ENCODE data around the gene FBXO46.
A peak's percentile ranks its signal among the peaks of the same experiment; 100 is the strongest.

FBXO46 gene

GRCh38 chr19:45717983-45718650 is 12.6 kb downstream of the FBXO46 start:
- Histone ChIP-seq H3K36me3 (ENCODE audit: control insufficient read depth, insufficient read depth, low read length) (peaks cover 16% of the 10 kb centered on the region), H3K4me1 (ENCODE audit: control insufficient read depth, insufficient read depth, low read length) (peaks cover 15% of the 10 kb centered on the region), H3K9me3 (ENCODE audit: control insufficient read depth, insufficient read depth, low read length) (no peaks in the 10 kb centered on the region), H3K4me3 (ENCODE audit: low read depth, low read length) (peak overlapping the region; percentile 60), H3K27me3 (ENCODE audit: control insufficient read depth, insufficient read depth, low read length) (no peaks in the 10 kb centered on the region), H3K27ac (ENCODE audit: low read depth, low read length) (peak overlapping the region; percentile 98), H3K9ac (ENCODE audit: low read depth, low read length) (peak overlapping the region; percentile 18)

- H3K4me1 ChIP-seq (ENCODE audit: control insufficient read depth, insufficient read depth, low read length), result peaks cover 15% of the 10 kb centered on the region
- peaks cover 20% of the 10 kb centered on the region for H3K36me3 ChIP-seq (ENCODE audit: control insufficient read depth, insufficient read depth, low read length)
- H3K9me3 ChIP-seq (ENCODE audit: control insufficient read depth, insufficient read depth, low read length), result no peaks in the 10 kb centered on the region
Measured at GRCh38 chr19:45717131-45717982, 13.3 kb downstream of the FBXO46 start.

GRCh38 chr19:45716359-45717130 is 14.2 kb downstream of the FBXO46 start:
- Histone ChIP-seq H3K9me3 (ENCODE audit: control insufficient read depth, insufficient read depth, low read length) (no peaks in the 10 kb centered on the region), H3K27ac (ENCODE audit: low read depth, low read length) (peak overlapping the region; percentile 76), H3K4me1 (ENCODE audit: control insufficient read depth, insufficient read depth, low read length) (peaks cover 15% of the 10 kb centered on the region), H3K4me3 (ENCODE audit: low read depth, low read length) (peak overlapping the region; percentile 87), H3K9ac (ENCODE audit: low read depth, low read length) (peak overlapping the region; percentile 91), H3K36me3 (ENCODE audit: control insufficient read depth, insufficient read depth, low read length) (peaks cover 28% of the 10 kb centered on the region), H3K27me3 (ENCODE audit: control insufficient read depth, insufficient read depth, low read length) (no peaks in the 10 kb centered on the region)

More at GRCh38 chr19:45717131-45717982, 13.3 kb downstream of the FBXO46 start:
- Histone ChIP-seq H3K4me3 (ENCODE audit: low read depth, low read length) (peak overlapping the region; percentile 87), H3K27me3 (ENCODE audit: control insufficient read depth, insufficient read depth, low read length) (no peaks in the 10 kb centered on the region), H3K9ac (ENCODE audit: low read depth, low read length) (peak overlapping the region; percentile 91), H3K27ac (ENCODE audit: low read depth, low read length) (peak overlapping the region; percentile 98)

GRCh38 chr19:45715139-45715538 is 15.6 kb downstream of the FBXO46 start:
- H3K9me3 ChIP-seq (ENCODE audit: control insufficient read depth, insufficient read depth, low read length), result no peaks in the 10 kb centered on the region
- no peaks in the 10 kb centered on the region for H3K27me3 ChIP-seq (ENCODE audit: control insufficient read depth, insufficient read depth, low read length)
- H3K36me3 ChIP-seq (ENCODE audit: control insufficient read depth, insufficient read depth, low read length), result peaks cover 27% of the 10 kb centered on the region
- no peak overlapping the region for H3K4me3 ChIP-seq (ENCODE audit: low read depth, low read length)
- peak overlapping the region; percentile 24 for H3K27ac ChIP-seq (ENCODE audit: low read depth, low read length)
- peaks cover 15% of the 10 kb centered on the region for H3K4me1 ChIP-seq (ENCODE audit: control insufficient read depth, insufficient read depth, low read length)
- no peak overlapping the region for H3K9ac ChIP-seq (ENCODE audit: low read depth, low read length)

GRCh38 chr19:45713141-45713540 is 17.6 kb downstream of the FBXO46 start:
- peaks cover 10% of the 10 kb centered on the region for H3K4me1 ChIP-seq (ENCODE audit: control insufficient read depth, insufficient read depth, low read length)
- no peaks in the 10 kb centered on the region for H3K9me3 ChIP-seq (ENCODE audit: control insufficient read depth, insufficient read depth, low read length)
- no peak overlapping the region for H3K4me3 ChIP-seq (ENCODE audit: low read depth, low read length)
- H3K27me3 ChIP-seq (ENCODE audit: control insufficient read depth, insufficient read depth, low read length), result no peaks in the 10 kb centered on the region
- H3K36me3 ChIP-seq (ENCODE audit: control insufficient read depth, insufficient read depth, low read length), result peaks cover 20% of the 10 kb centered on the region
- no peak overlapping the region for H3K27ac ChIP-seq (ENCODE audit: low read depth, low read length)
- H3K9ac ChIP-seq (ENCODE audit: low read depth, low read length), result no peak overlapping the region

- H3K4me3 ChIP-seq (ENCODE audit: low read depth, low read length), result no peak overlapping the region
- no peaks in the 10 kb centered on the region for H3K9me3 ChIP-seq (ENCODE audit: control insufficient read depth, insufficient read depth, low read length)
- peaks cover 6% of the 10 kb centered on the region for H3K4me1 ChIP-seq (ENCODE audit: control insufficient read depth, insufficient read depth, low read length)
- H3K27me3 ChIP-seq (ENCODE audit: control insufficient read depth, insufficient read depth, low read length), result no peaks in the 10 kb centered on the region
- no peak overlapping the region for H3K27ac ChIP-seq (ENCODE audit: low read depth, low read length)
- H3K36me3 ChIP-seq (ENCODE audit: control insufficient read depth, insufficient read depth, low read length), result peaks cover 20% of the 10 kb centered on the region
- H3K9ac ChIP-seq (ENCODE audit: low read depth, low read length), result no peak overlapping the region
Measured at GRCh38 chr19:45712699-45713067, 18.0 kb downstream of the FBXO46 start.

- Histone ChIP-seq H3K36me3 (ENCODE audit: control insufficient read depth, insufficient read depth, low read length) (peaks cover 20% of the 10 kb centered on the region), H3K4me3 (ENCODE audit: low read depth, low read length) (no peak overlapping the region), H3K27ac (ENCODE audit: low read depth, low read length) (no peak overlapping the region), H3K4me1 (ENCODE audit: control insufficient read depth, insufficient read depth, low read length) (peaks cover 6% of the 10 kb centered on the region), H3K27me3 (ENCODE audit: control insufficient read depth, insufficient read depth, low read length) (no peaks in the 10 kb centered on the region), H3K9me3 (ENCODE audit: control insufficient read depth, insufficient read depth, low read length) (no peaks in the 10 kb centered on the region), H3K9ac (ENCODE audit: low read depth, low read length) (no peak overlapping the region)
Measured at GRCh38 chr19:45711851-45712698, 18.6 kb downstream of the FBXO46 start.

- H3K4me1 ChIP-seq (ENCODE audit: control insufficient read depth, insufficient read depth, low read length), result no peaks in the 10 kb centered on the region; the same call in 1 of the 2 replicates
- no peaks in the 10 kb centered on the region for H3K9me3 ChIP-seq (ENCODE audit: control insufficient read depth, insufficient read depth, low read length)
- H3K27ac ChIP-seq (ENCODE audit: low read depth, low read length), result no peak overlapping the region
- peaks cover 20% of the 10 kb centered on the region for H3K36me3 ChIP-seq (ENCODE audit: control insufficient read depth, insufficient read depth, low read length)
- H3K27me3 ChIP-seq (ENCODE audit: control insufficient read depth, insufficient read depth, low read length), result no peaks in the 10 kb centered on the region
- H3K4me3 ChIP-seq (ENCODE audit: low read depth, low read length), result no peak overlapping the region
- no peak overlapping the region for H3K9ac ChIP-seq (ENCODE audit: low read depth, low read length)
Measured at GRCh38 chr19:45710356-45711130, 20.2 kb downstream of the FBXO46 start.

- H3K4me3 ChIP-seq (ENCODE audit: low read depth, low read length), result no peak overlapping the region
- H3K9ac ChIP-seq (ENCODE audit: low read depth, low read length), result no peak overlapping the region
- H3K27ac ChIP-seq (ENCODE audit: low read depth, low read length), result no peak overlapping the region
- H3K4me1 ChIP-seq (ENCODE audit: control insufficient read depth, insufficient read depth, low read length), result no peaks in the 10 kb centered on the region
- no peaks in the 10 kb centered on the region for H3K27me3 ChIP-seq (ENCODE audit: control insufficient read depth, insufficient read depth, low read length)
- peaks cover 28% of the 10 kb centered on the region for H3K36me3 ChIP-seq (ENCODE audit: control insufficient read depth, insufficient read depth, low read length)
- H3K9me3 ChIP-seq (ENCODE audit: control insufficient read depth, insufficient read depth, low read length), result no peaks in the 10 kb centered on the region
Measured at GRCh38 chr19:45705710-45706415, 24.8 kb downstream of the FBXO46 start.

All from HUES48 (cell line).